ENCODE data around the gene SEMA6A.

DNA sequence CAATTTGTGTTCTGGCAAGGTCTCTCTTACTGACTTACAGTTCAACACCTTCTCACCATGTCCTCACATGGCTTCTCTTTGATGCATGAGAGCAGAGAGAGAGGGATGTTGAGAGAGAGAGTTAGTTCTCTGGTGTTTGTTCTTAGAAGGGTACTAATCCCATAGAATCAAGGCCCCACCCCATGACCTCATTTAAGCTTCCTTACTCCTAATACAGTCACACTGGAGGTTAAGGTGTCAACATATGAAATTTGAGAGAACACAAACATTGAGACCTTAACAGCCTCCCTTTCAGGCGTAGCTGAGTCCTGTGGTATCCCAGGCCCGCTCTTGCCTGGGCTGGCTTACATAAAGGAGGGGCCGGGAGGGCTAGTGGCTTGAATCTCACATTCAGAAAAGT lies 10.6 kb upstream of the SEMA6A start:
- TF ChIP-seq, protein P1, sequence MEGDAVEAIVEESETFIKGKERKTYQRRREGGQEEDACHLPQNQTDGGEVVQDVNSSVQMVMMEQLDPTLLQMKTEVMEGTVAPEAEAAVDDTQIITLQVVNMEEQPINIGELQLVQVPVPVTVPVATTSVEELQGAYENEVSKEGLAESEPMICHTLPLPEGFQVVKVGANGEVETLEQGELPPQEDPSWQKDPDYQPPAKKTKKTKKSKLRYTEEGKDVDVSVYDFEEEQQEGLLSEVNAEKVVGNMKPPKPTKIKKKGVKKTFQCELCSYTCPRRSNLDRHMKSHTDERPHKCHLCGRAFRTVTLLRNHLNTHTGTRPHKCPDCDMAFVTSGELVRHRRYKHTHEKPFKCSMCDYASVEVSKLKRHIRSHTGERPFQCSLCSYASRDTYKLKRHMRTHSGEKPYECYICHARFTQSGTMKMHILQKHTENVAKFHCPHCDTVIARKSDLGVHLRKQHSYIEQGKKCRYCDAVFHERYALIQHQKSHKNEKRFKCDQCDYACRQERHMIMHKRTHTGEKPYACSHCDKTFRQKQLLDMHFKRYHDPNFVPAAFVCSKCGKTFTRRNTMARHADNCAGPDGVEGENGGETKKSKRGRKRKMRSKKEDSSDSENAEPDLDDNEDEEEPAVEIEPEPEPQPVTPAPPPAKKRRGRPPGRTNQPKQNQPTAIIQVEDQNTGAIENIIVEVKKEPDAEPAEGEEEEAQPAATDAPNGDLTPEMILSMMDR (IDR thresholded peaks at IDR 0.05 in 4 of 5, conservative IDR thresholded peaks at IDR 0.05 in 1 of 5), result no peak
- no peak for TF ChIP-seq POLR2A (IDR thresholded peaks at IDR 0.05)

Data from gastrocnemius medialis (tissue), 4 donors.